Measurements from ENCODE around the gene CCDC57. TPM values are rescaled to one million over a fixed set of nuclear protein-coding genes. Genes with fewer than 3 reads are reported as not detected.

Gene CCDC57
- total and polyA plus RNA-seq, 2 of the 8 experiments (the other 6 are each of a cell fraction or from before 2014, with no cell fraction given): 8.4 to 12.9 TPM

GRCh38 chr17:82235775-82236141, 23.1 kb upstream of the CCDC57 start (continued):
- TF ChIP-seq CHD7 (IDR thresholded peaks at IDR 0.05; ENCODE audit: insufficient replicate concordance, low read length) (no peak), RFX5 (IDR thresholded peaks at IDR 0.05; ENCODE audit: borderline replicate concordance, low read depth, low read length) (no peak), HDAC2 (IDR thresholded peaks at IDR 0.05; ENCODE audit: borderline replicate concordance in 1 of 2, low read depth in 2 of 2, low read length in 2 of 2) (no peak), FOSL1 (IDR thresholded peaks at IDR 0.05; ENCODE audit: insufficient read depth, low read depth, low read length) (no peak), KDM4A (IDR thresholded peaks at IDR 0.05; ENCODE audit: low read depth, low read length, severe bottlenecking) (no peak), CBX5 (IDR thresholded peaks at IDR 0.05; ENCODE audit: low read depth, low read length) (no peak), SRF (IDR thresholded peaks at IDR 0.05; ENCODE audit: low read depth, low read length) (no peak)
